HepG2 (cell line): ENCODE data around the gene NFATC2.
"Not testable (repeated sequence)": the region's sequence is repeated elsewhere in the genome, so short reads cannot be mapped to it uniquely, and the experiment has no call there.

ENCODE experiments used
- ARNTL ChIP-seq: sonication (generic); formaldehyde crosslinking; IDR thresholded peaks from 2 replicates; pipeline ENCODE4 v1.4.0; 2020; ENCODE audit warnings: mild to moderate bottlenecking, missing genetic modification reagents
- CBX5 ChIP-seq: sonication (generic); formaldehyde crosslinking; IDR thresholded peaks from 2 replicates; pipeline ENCODE4 v1.4.0; 2020; ENCODE audit warnings: missing genetic modification reagents, borderline replicate concordance
- CREB1 ChIP-seq, 2 experiments: fragments of 450-650 bp in 1 of 2; IDR thresholded peaks; 2 replicates each; pipeline ENCODE4 v1.6.1; 2016 to 2017; ENCODE audit warnings: control low read depth in 1 of 2, mild to moderate bottlenecking in 1 of 2, missing compliant biosample characterization in 1 of 2, missing genetic modification characterization in 1 of 2
- EP300 ChIP-seq, 3 experiments: sonication (generic) in 1 of 3; formaldehyde crosslinking in 1 of 3; IDR thresholded peaks; 2 replicates each; pipeline versions ENCODE4 v1.5.1 to v1.6.1; 2011 to 2020; ENCODE audit warnings: low read depth in 2 of 3, low read length in 2 of 3, borderline replicate concordance in 1 of 3, improper control_type of control experiment in 1 of 3, mild to moderate bottlenecking in 1 of 3, missing genetic modification reagents in 1 of 3, moderate library complexity in 1 of 3
- MAFK ChIP-seq, 2 experiments: IDR thresholded peaks in 1 of 2; conservative IDR thresholded peaks in 1 of 2; 2 replicates each; pipeline ENCODE4 v1.6.1; 2011; ENCODE audit warnings: improper control_type of control experiment in 2 of 2, low read length in 2 of 2
- MED8 ChIP-seq: sonication (generic); formaldehyde crosslinking; IDR thresholded peaks from 2 replicates; pipeline ENCODE4 v1.8.1; 2023; ENCODE audit warnings: mild to moderate bottlenecking, missing genetic modification reagents; ENCODE audit not compliant: insufficient replicate concordance
- PHF20 ChIP-seq: sonication (generic); formaldehyde crosslinking; IDR thresholded peaks from 2 replicates; pipeline ENCODE4 v1.5.0; 2020; ENCODE audit warnings: mild to moderate bottlenecking, missing genetic modification reagents
- RBAK ChIP-seq: sonication (generic); formaldehyde crosslinking; IDR thresholded peaks from 2 replicates; pipeline ENCODE4 v1.5.1; 2020; ENCODE audit warnings: mild to moderate bottlenecking, missing genetic modification reagents
- ZNF224 ChIP-seq: sonication (generic); formaldehyde crosslinking; IDR thresholded peaks from 2 replicates; pipeline ENCODE4 v1.5.0; 2020; ENCODE audit warnings: mild to moderate bottlenecking, missing genetic modification reagents
- TF ChIP-seq, protein P1 (sequence below): sonication (generic); formaldehyde crosslinking; IDR thresholded peaks from 2 replicates; pipeline ENCODE4 v1.5.0; 2020; ENCODE audit warnings: mild to moderate bottlenecking, missing genetic modification reagents, moderate library complexity
- TF ChIP-seq, protein P2 (sequence below): sonication (generic); formaldehyde crosslinking; IDR thresholded peaks from 2 replicates; pipeline ENCODE4 v1.4.0; 2020; ENCODE audit warnings: missing genetic modification reagents

DNA sequence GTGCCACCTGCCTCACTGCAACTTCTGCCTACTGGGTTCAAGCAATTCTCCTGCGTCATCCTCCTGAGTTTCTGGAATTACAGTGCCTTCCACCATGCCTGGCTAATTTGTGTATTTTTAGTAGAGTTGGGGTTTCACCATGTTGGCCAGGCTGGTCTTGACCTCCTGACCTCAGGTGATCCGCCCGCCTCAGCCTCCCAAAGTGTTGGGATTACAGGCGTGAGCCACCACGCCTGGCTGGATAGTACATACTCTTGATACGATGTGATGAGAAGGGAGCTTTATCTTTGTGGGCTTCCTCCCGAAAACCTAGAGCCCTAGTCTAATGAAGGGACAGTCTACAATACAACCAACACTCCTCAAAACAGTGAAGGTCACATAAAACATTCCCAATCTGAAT lies 2.4 kb downstream of the NFATC2 start:
- TF ChIP-seq ZNF224 (CRISPR knock-in tag); MAFK (conservative IDR thresholded peaks at IDR 0.05 in 1 of 2, IDR thresholded peaks at IDR 0.05 in 1 of 2; ENCODE audit: low read length in 2 of 2); EP300 (IDR thresholded peaks at IDR 0.05; ENCODE audit: low read depth in 2 of 2, low read length in 2 of 2); EP300 (CRISPR knock-in tag; IDR thresholded peaks at IDR 0.05; ENCODE audit: borderline replicate concordance); CBX5 (CRISPR knock-in tag); ARNTL; CREB1 (IDR thresholded peaks at IDR 0.05); CREB1 (CRISPR knock-in tag; IDR thresholded peaks at IDR 0.05); PHF20 (CRISPR knock-in tag); MED8 (CRISPR knock-in tag); RBAK (CRISPR knock-in tag): not testable (repeated sequence)
- TF ChIP-seq, protein P1, sequence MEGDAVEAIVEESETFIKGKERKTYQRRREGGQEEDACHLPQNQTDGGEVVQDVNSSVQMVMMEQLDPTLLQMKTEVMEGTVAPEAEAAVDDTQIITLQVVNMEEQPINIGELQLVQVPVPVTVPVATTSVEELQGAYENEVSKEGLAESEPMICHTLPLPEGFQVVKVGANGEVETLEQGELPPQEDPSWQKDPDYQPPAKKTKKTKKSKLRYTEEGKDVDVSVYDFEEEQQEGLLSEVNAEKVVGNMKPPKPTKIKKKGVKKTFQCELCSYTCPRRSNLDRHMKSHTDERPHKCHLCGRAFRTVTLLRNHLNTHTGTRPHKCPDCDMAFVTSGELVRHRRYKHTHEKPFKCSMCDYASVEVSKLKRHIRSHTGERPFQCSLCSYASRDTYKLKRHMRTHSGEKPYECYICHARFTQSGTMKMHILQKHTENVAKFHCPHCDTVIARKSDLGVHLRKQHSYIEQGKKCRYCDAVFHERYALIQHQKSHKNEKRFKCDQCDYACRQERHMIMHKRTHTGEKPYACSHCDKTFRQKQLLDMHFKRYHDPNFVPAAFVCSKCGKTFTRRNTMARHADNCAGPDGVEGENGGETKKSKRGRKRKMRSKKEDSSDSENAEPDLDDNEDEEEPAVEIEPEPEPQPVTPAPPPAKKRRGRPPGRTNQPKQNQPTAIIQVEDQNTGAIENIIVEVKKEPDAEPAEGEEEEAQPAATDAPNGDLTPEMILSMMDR = not testable (repeated sequence)
- TF ChIP-seq, protein P2, sequence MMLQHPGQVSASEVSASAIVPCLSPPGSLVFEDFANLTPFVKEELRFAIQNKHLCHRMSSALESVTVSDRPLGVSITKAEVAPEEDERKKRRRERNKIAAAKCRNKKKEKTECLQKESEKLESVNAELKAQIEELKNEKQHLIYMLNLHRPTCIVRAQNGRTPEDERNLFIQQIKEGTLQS (CRISPR knock-in tag) = not testable (repeated sequence)
